Measurements from ENCODE around the gene SLC38A6. TPM values are rescaled to one million over a fixed set of nuclear protein-coding genes. Genes with fewer than 3 reads are reported as not detected.
A peak's percentile ranks its signal among the peaks of the same experiment; 100 is the strongest.

The SLC38A6 gene
- total RNA-seq, 1 experiment from 2014 or later = 7.2 TPM

GRCh38 chr14:60968099-60968498 is 12.9 kb upstream of the SLC38A6 start:
- no peak overlapping the region for H3K4me3 ChIP-seq (ENCODE audit: insufficient read depth, low read depth, low read length)
- H3K36me3 ChIP-seq (replicated peaks; ENCODE audit: control insufficient read depth, insufficient read depth, low read length) = no peaks in the 10 kb centered on the region
- H3K27me3 ChIP-seq (ENCODE audit: control insufficient read depth, insufficient read depth, low read length) = no peaks in the 10 kb centered on the region
- no peak for DNase-seq

GRCh38 chr14:60968671-60969070 is 12.4 kb upstream of the SLC38A6 start:
- no peak for DNase-seq
- Histone ChIP-seq H3K36me3 (replicated peaks; ENCODE audit: control insufficient read depth, insufficient read depth, low read length) (no peaks in the 10 kb centered on the region), H3K4me3 (ENCODE audit: insufficient read depth, low read depth, low read length) (no peak overlapping the region), H3K27me3 (ENCODE audit: control insufficient read depth, insufficient read depth, low read length) (no peaks in the 10 kb centered on the region)

GRCh38 chr14:60970146-60970545 is 10.9 kb upstream of the SLC38A6 start:
- no peak for DNase-seq
- no peak overlapping the region for H3K4me3 ChIP-seq (ENCODE audit: insufficient read depth, low read depth, low read length)

DNA sequence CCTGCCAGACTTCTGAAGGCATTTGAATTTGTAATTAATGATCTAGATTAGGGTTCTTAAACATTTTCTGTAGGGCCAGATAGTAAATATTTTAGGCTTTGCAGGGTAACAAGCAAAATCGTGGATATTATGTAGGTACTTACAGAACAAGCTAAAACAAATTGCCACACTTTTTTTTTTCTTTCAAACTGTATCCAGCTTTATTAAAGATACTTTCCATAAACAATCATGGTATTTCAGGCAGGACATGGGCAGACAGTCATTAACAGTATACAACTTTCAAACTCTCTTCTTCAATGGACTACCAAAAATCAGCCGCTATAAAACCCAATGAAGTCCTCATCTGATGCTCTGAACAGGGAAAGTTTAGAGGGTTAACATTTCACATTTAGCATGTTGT is 9.8 kb upstream of the SLC38A6 start:
- Histone ChIP-seq H3K4me3 (ENCODE audit: insufficient read depth, low read depth, low read length) (no peak overlapping the region), H3K36me3 (replicated peaks; ENCODE audit: control insufficient read depth, insufficient read depth, low read length) (peaks cover 5% of the 10 kb centered on the region), H3K27me3 (ENCODE audit: control insufficient read depth, insufficient read depth, low read length) (no peaks in the 10 kb centered on the region)
- no peak for DNase-seq

More at GRCh38 chr14:60970146-60970545, 10.9 kb upstream of the SLC38A6 start:
- Histone ChIP-seq H3K36me3 (replicated peaks; ENCODE audit: control insufficient read depth, insufficient read depth, low read length) (peaks cover 2% of the 10 kb centered on the region; the same call in 1 of the 2 replicates), H3K27me3 (ENCODE audit: control insufficient read depth, insufficient read depth, low read length) (no peaks in the 10 kb centered on the region)

- no peak for DNase-seq
- Histone ChIP-seq H3K27me3 (ENCODE audit: control insufficient read depth, insufficient read depth, low read length) (no peaks in the 10 kb centered on the region), H3K36me3 (replicated peaks; ENCODE audit: control insufficient read depth, insufficient read depth, low read length) (peaks cover 5% of the 10 kb centered on the region), H3K4me3 (ENCODE audit: insufficient read depth, low read depth, low read length) (no peak overlapping the region)
Measured at GRCh38 chr14:60972295-60972694, 8.8 kb upstream of the SLC38A6 start.

- peaks cover 5% of the 10 kb centered on the region for H3K36me3 ChIP-seq (replicated peaks; ENCODE audit: control insufficient read depth, insufficient read depth, low read length)
- no peak for DNase-seq
- H3K4me3 ChIP-seq (ENCODE audit: insufficient read depth, low read depth, low read length) = no peak overlapping the region
- no peaks in the 10 kb centered on the region for H3K27me3 ChIP-seq (ENCODE audit: control insufficient read depth, insufficient read depth, low read length)
Measured at GRCh38 chr14:60973070-60973469, 8.0 kb upstream of the SLC38A6 start.

DNA sequence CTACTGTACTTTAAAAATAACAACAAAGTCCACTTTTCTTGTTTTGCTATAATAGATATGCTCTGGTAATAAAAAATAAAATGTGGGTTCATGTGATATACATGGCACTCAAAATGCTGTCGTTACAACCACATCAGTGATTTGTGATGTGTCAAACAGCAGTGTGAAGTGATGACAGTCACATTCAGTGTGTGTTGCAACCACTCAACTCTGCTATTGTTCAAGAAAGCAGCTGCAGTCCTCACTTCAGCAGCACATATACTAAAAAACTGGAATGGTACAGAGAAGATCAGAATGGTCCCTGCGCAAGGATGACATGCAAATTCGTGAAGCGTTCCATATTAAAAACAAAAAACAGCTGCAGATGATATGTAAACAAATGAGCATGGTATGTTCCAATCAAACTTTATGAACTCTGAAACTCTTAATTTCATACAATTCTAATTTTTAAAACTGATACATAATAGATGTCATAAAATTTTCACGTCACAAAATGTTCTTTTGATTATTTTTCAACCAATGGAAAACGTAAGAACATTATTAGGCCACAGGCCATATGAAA is 6.9 kb upstream of the SLC38A6 start:
- peaks cover 7% of the 10 kb centered on the region for H3K36me3 ChIP-seq (replicated peaks; ENCODE audit: control insufficient read depth, insufficient read depth, low read length)
- no peaks in the 10 kb centered on the region for H3K27me3 ChIP-seq (ENCODE audit: control insufficient read depth, insufficient read depth, low read length)
- DNase-seq = no peak
- no peak overlapping the region for H3K4me3 ChIP-seq (ENCODE audit: insufficient read depth, low read depth, low read length)

- DNase-seq = no peak
- H3K36me3 ChIP-seq (replicated peaks; ENCODE audit: control insufficient read depth, insufficient read depth, low read length) = peaks cover 9% of the 10 kb centered on the region
- no peaks in the 10 kb centered on the region for H3K27me3 ChIP-seq (ENCODE audit: control insufficient read depth, insufficient read depth, low read length)
- no peak overlapping the region for H3K4me3 ChIP-seq (ENCODE audit: insufficient read depth, low read depth, low read length)
Measured at GRCh38 chr14:60975551-60975950, 5.5 kb upstream of the SLC38A6 start.

GRCh38 chr14:60977847-60978246 is 3.2 kb upstream of the SLC38A6 start:
- H3K36me3 ChIP-seq (replicated peaks; ENCODE audit: control insufficient read depth, insufficient read depth, low read length) = peaks cover 9% of the 10 kb centered on the region
- no peak overlapping the region for H3K4me3 ChIP-seq (ENCODE audit: insufficient read depth, low read depth, low read length)
- H3K27me3 ChIP-seq (ENCODE audit: control insufficient read depth, insufficient read depth, low read length) = no peaks in the 10 kb centered on the region
- no peak for DNase-seq

GRCh38 chr14:60981633-60982455 is 799 bp downstream of the SLC38A6 start:
- Histone ChIP-seq H3K27me3 (ENCODE audit: control insufficient read depth, insufficient read depth, low read length) (no peaks in the 10 kb centered on the region), H3K4me3 (ENCODE audit: insufficient read depth, low read depth, low read length) (peak overlapping the region; percentile 96), H3K36me3 (replicated peaks; ENCODE audit: control insufficient read depth, insufficient read depth, low read length) (peaks cover 6% of the 10 kb centered on the region; the same call in 1 of the 2 replicates)
- peak; percentile 11 for DNase-seq

DNA sequence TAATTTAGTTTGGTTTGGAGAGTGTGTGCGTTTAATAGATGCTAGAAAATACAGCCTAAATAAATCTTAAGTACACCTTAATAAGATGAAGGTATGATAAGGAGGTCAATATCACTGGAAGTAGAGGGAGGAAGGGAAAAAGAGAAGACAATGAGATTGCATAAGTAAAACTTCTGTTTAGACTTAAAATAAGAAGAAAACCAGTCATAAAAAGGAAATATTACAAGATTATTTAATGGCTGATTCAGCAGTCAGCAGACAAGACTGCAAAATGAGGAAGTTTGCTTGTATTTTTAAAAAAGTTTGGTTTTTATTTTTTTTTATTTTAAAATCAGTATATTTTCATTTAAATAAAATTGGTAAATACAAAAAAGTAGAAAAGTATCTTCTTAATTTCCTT is 3.2 kb downstream of the SLC38A6 start:
- Histone ChIP-seq H3K27me3 (ENCODE audit: control insufficient read depth, insufficient read depth, low read length) (no peaks in the 10 kb centered on the region), H3K36me3 (replicated peaks; ENCODE audit: control insufficient read depth, insufficient read depth, low read length) (peaks cover 4% of the 10 kb centered on the region; the same call in 1 of the 2 replicates), H3K4me3 (ENCODE audit: insufficient read depth, low read depth, low read length) (no peak overlapping the region)
- no peak for DNase-seq

GRCh38 chr14:60986500-60986899 is 5.5 kb downstream of the SLC38A6 start:
- Histone ChIP-seq H3K36me3 (replicated peaks; ENCODE audit: control insufficient read depth, insufficient read depth, low read length) (peaks cover 2% of the 10 kb centered on the region; the same call in 1 of the 2 replicates), H3K27me3 (ENCODE audit: control insufficient read depth, insufficient read depth, low read length) (no peaks in the 10 kb centered on the region), H3K4me3 (ENCODE audit: insufficient read depth, low read depth, low read length) (no peak overlapping the region)
- DNase-seq = no peak

GRCh38 chr14:60989599-60989998 is 8.6 kb downstream of the SLC38A6 start:
- Histone ChIP-seq H3K27me3 (ENCODE audit: control insufficient read depth, insufficient read depth, low read length) (no peaks in the 10 kb centered on the region), H3K4me3 (ENCODE audit: insufficient read depth, low read depth, low read length) (no peak overlapping the region), H3K36me3 (replicated peaks; ENCODE audit: control insufficient read depth, insufficient read depth, low read length) (peaks cover 2% of the 10 kb centered on the region; the same call in 1 of the 2 replicates)
- DNase-seq = no peak

- Histone ChIP-seq H3K27me3 (ENCODE audit: control insufficient read depth, insufficient read depth, low read length) (no peaks in the 10 kb centered on the region), H3K4me3 (ENCODE audit: insufficient read depth, low read depth, low read length) (no peak overlapping the region), H3K36me3 (replicated peaks; ENCODE audit: control insufficient read depth, insufficient read depth, low read length) (no peaks in the 10 kb centered on the region; the same call in 1 of the 2 replicates)
- no peak for DNase-seq
Measured at GRCh38 chr14:60998617-60999016, 17.6 kb downstream of the SLC38A6 start.

DNA sequence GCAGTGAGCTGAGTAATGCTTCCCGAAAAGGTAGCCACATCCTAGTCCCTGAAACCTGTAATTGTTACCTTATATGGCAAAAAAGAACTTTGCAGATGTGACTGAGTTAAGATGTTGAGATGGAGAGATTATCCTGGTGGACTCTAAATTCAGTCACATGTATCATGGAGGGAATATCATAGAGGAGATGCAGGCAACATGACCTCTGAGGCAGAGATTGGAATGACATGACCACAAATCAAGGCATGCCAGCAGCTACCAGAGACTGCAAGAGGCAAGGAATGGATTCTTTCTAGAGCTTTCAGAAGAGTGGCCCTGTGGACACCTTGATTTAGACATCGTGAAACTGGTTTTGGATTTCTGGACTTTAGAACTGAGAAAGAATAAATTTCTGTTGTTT is 18.5 kb downstream of the SLC38A6 start:
- no peak for DNase-seq
- no peaks in the 10 kb centered on the region; the same call in 1 of the 2 replicates for H3K36me3 ChIP-seq (replicated peaks; ENCODE audit: control insufficient read depth, insufficient read depth, low read length)
- H3K4me3 ChIP-seq (ENCODE audit: insufficient read depth, low read depth, low read length) = no peak overlapping the region
- H3K27me3 ChIP-seq (ENCODE audit: control insufficient read depth, insufficient read depth, low read length) = no peaks in the 10 kb centered on the region

All from H7 (cell line).